CD4-positive, alpha-beta T cell treated with Interferon alpha-2 for 1 hour (primary cell): ENCODE data around the gene SH3BP2.

Experiments used
- DNase-seq, 2 donors: peaks; one replicate each; pipeline ENCODE4 v3.0.0-alpha.2; 2020 to 2022

The SH3BP2 gene

DNA sequence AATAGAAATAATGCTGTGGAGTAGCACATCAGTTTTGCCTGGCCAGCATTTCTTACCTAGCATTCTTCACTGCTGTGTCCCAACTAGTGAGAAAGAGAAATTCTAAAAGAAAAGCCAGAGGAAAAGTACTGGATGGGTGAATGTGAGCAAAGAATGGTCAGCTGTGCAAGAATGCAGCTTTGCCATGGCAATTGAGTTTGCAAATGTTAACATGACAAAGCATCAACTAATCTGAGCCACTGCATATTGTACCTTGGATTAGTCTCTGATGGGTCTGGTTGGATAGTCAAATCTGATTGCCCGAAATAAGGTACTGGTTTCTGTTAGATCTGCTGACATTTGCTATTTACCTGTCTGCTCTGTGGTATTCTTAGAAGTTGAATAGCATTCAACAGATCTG is 89.5 kb downstream of the SH3BP2 start:
- DNase-seq, result no peak

DNA sequence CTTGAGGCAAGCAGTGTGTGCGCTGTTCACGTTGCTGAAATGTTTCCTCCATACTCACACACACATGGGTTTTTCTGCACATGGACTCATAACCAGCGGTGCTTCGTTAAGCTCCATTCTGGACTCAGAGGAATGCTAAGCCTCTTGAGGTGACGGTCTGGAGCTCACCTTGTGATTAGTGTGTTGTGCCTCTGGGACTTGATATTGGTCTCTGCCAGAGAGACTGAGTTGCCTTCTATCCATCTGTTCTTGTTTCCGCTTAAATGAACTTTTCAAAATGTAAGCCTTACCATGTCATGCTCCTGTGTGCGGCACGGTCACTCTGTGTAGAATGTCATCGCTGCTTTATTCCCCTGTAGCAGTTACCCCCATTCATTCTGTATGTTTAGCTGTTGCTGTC is 93.3 kb downstream of the SH3BP2 start:
- DNase-seq, result no peak

DNA sequence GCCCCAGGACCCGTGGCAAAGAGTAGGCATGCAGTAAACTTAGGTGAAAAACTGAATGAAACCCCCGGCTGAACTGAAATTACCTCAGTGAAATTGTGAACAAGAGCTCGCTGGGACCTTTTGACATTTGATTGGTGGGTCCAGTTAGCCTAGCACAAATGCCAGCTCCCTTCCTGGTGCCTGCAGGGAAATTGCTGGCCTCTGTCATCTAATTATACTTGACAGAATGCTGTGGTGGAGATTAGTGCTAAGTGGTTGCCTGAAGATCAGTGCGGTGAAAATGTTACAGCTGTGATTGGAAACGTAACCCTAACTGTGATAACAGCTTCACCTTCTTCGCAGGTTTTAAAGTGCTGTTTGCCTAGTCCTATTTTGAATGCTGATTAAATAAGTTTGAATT is 93.7 kb downstream of the SH3BP2 start:
- DNase-seq, result no peak

DNA sequence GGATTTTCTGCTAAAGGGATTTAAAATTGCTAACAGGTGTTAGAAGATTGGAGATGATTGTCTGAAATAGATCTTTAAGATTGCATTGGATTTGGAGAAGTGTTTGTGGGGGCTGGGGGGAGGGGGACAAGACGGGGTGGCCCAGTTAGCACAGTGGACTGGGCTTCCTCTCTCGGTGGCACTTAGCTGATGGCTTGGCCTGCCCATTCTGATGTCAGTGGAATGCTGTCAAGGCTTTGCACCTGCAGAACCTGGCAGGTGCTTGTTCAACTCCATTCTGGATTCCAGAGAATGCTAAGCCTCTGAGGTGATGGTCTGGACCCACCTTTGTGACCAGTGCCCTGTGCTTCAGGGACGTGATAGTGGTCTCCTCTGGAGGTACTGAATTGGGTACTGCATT is 94.5 kb downstream of the SH3BP2 start:
- no peak for DNase-seq

DNA sequence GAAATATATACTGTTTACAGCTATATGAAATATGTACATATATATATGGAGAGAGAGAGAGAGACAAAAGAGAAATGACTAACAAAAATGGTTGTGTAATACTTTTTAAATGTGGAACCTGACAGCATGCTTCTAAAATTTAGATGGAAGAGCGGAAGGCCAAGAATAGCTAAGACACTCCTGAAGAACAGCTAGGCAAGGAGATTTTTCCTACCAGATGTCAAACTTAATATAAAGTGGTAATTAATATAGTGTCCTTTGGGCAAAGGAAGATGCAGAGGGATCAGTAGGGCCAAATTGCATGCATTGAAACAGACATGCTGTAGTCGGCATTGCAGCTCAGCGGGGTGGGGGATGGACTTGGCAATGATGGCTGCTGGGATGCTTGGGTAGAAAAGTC is 96.0 kb downstream of the SH3BP2 start:
- no peak for DNase-seq
